Osteocyte (in vitro differentiated cells): ENCODE measurements around the gene APBB2. TPM values are rescaled to one million over a fixed set of nuclear protein-coding genes. Genes with fewer than 3 reads are reported as not detected.

Source experiments
- DNase-seq: peaks from one replicate; pipeline ENCODE4 v3.0.0; 2021; ENCODE audit warnings: mixed read lengths; ENCODE audit not compliant: unreplicated experiment; ENCODE audit errors: extremely low spot score
- H3K27ac Mint-ChIP-seq: one replicate; pipeline ENCODE4 v1.8.0; 2021; ENCODE audit warnings: mild to moderate bottlenecking, mixed read lengths; ENCODE audit not compliant: unreplicated experiment
- H3K27me3 Mint-ChIP-seq: one replicate; pipeline ENCODE4 v1.8.0; 2021; ENCODE audit warnings: mixed read lengths; ENCODE audit not compliant: unreplicated experiment
- H3K36me3 Mint-ChIP-seq: one replicate; pipeline ENCODE4 v1.8.0; 2021; ENCODE audit warnings: mixed read lengths; ENCODE audit not compliant: unreplicated experiment
- H3K4me1 Mint-ChIP-seq: one replicate; pipeline ENCODE4 v1.8.0; 2021; ENCODE audit warnings: mixed read lengths; ENCODE audit not compliant: unreplicated experiment
- H3K4me3 Mint-ChIP-seq: one replicate; pipeline ENCODE4 v1.8.0; 2021; ENCODE audit warnings: mild to moderate bottlenecking, moderate library complexity, mixed read lengths; ENCODE audit not compliant: unreplicated experiment
- H3K9me3 Mint-ChIP-seq: one replicate; pipeline ENCODE4 v1.8.0; 2021; ENCODE audit warnings: mixed read lengths; ENCODE audit not compliant: unreplicated experiment
- CTCF ChIP-seq: fragments of 200-600 bp; sonication (generic); IDR thresholded peaks from 2 replicates; pipeline ENCODE4 v1.5.0; 2021; ENCODE audit warnings: antibody characterized with exemption, mild to moderate bottlenecking, moderate library complexity
- total RNA-seq: library from RNA; stranded (reverse); gene quantifications from 2 replicates; pipeline ENCODE4 v1.2.1, GENCODE V29; 2021

Gene APBB2
- total RNA-seq, 1 donor from 2014 or later: 56.2 TPM

DNA sequence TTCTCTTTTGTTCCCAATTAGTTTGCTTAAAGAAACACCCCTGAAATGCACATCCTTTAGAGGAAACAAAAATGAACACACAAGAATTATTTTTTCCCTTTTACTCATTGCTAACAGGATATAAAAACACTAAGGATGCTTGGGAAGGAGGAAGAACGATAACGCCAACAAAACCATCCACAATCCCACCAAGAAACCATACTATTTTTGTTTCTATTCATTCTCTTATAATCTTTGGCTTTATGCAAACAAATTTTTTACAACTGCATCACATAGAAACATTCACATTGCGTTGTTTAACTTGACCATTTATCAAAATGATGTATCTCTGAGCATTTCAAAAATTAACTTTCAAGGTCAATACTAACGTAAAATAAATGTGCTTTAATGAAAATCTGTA is 12.0 kb downstream of the APBB2 start:
- DNase-seq: no peak
- Mint-ChIP-seq H3K27me3 (no peaks in the 10 kb centered on the region), H3K9me3 (no peaks in the 10 kb centered on the region), H3K27ac (peak overlapping the region; percentile 85), H3K36me3 (peaks cover 2% of the 10 kb centered on the region), H3K4me3 (no peak overlapping the region), H3K4me1 (peaks cover 76% of the 10 kb centered on the region)
- TF ChIP-seq CTCF: no peak

- Mint-ChIP-seq H3K27me3 (no peaks in the 10 kb centered on the region), H3K4me3 (no peak overlapping the region), H3K36me3 (peaks cover 2% of the 10 kb centered on the region), H3K27ac (no peak overlapping the region), H3K4me1 (peaks cover 75% of the 10 kb centered on the region), H3K9me3 (no peaks in the 10 kb centered on the region)
- TF ChIP-seq CTCF: no peak
- no peak for DNase-seq
Observed at GRCh38 chr4:41200486-41201017, 13.8 kb downstream of the APBB2 start.

DNA sequence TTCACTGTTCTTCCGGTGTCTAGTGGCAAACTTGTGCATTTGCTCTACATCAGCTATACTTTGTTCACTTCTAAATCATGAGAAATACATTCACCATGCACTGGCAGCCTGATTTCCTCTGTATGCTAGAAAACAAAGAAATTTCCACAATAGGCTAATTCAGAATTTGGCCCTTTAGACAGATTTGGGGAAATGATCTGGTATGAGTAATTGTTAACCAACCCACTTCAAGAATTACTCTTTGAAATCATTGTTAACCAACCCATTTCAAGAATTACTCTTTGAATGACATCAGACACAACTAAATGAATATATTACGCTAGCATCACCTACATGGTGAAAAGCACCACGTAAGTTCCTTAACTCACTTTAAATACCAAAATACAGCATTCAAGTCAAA is 14.6 kb downstream of the APBB2 start:
- Mint-ChIP-seq H3K27ac (no peak overlapping the region), H3K4me1 (peaks cover 74% of the 10 kb centered on the region), H3K9me3 (no peaks in the 10 kb centered on the region), H3K36me3 (peaks cover 2% of the 10 kb centered on the region), H3K27me3 (no peaks in the 10 kb centered on the region), H3K4me3 (no peak overlapping the region)
- no peak for DNase-seq
- no peak for TF ChIP-seq CTCF

GRCh38 chr4:41197996-41198395 is 16.3 kb downstream of the APBB2 start:
- Mint-ChIP-seq H3K27ac (no peak overlapping the region), H3K4me3 (no peak overlapping the region), H3K9me3 (no peaks in the 10 kb centered on the region), H3K36me3 (peaks cover 2% of the 10 kb centered on the region), H3K4me1 (peaks cover 65% of the 10 kb centered on the region), H3K27me3 (no peaks in the 10 kb centered on the region)
- DNase-seq: no peak
- no peak for TF ChIP-seq CTCF

GRCh38 chr4:41197495-41197894 is 16.8 kb downstream of the APBB2 start:
- peaks cover 60% of the 10 kb centered on the region for H3K4me1 Mint-ChIP-seq
- TF ChIP-seq CTCF: no peak
- H3K27me3 Mint-ChIP-seq: no peaks in the 10 kb centered on the region
- no peak overlapping the region for H3K4me3 Mint-ChIP-seq
- peaks cover 2% of the 10 kb centered on the region for H3K36me3 Mint-ChIP-seq
- DNase-seq: no peak
- no peak overlapping the region for H3K27ac Mint-ChIP-seq
- H3K9me3 Mint-ChIP-seq: no peaks in the 10 kb centered on the region
